K562 (cell line): ENCODE results near the gene CDK14. TPM values are rescaled to one million over a fixed set of nuclear protein-coding genes. Genes with fewer than 3 reads are reported as not detected.

ENCODE experiments used
- ATAC-seq: fragments of 200-7000 bp; cut with Tn5 transposase; 3 replicates; pipeline ENCODE4 v1.9.1; 2020; ENCODE audit warnings: moderate library complexity
- BruUV-seq: library from RNA; stranded (reverse); fragments of 400-500 nt; replicated peaks from 2 replicates; lab custom pipeline; 2021; lab: Mats Ljungman, UMichigan
- CTCF ChIA-PET: fragments of 300-600 bp; formaldehyde crosslinking; extraction: SDS; loops from one replicate; lab custom pipeline; 2021; ENCODE audit warnings: low intra/inter-chr PET ratio; lab: Yijun Ruan, JAX
- POLR2A ChIA-PET: fragments of 300-600, 350-650 bp; sonication (Branson Sonifier 250); formaldehyde crosslinking; extraction: SDS; loops from one replicate; lab custom pipeline; 2021; ENCODE audit warnings: antibody characterized with exemption, inconsistent platforms; lab: Yijun Ruan, JAX
- DNase-seq, 4 experiments: peaks; one replicate each; pipeline versions ENCODE4 v3.0.0 to v3.0.0-alpha.2; 2011 to 2018; ENCODE audit warnings: low spot score in 3 of 4, mixed read lengths in 3 of 4; ENCODE audit errors: extremely low read depth in 1 of 4
- FAIRE-seq: peaks from 2 replicates; lab custom pipeline; 2011; peaks lifted over from hg19 to GRCh38; lab: Jason Lieb, UNC
- H2AFZ ChIP-seq: 2 replicates; pipeline ENCODE4 v1.6.0; 2011; ENCODE audit warnings: low read depth, low read length, control low read depth, inconsistent platforms
- H3K27ac ChIP-seq: fragments of 200-600 bp; 3 replicates; pipeline ENCODE4 v1.8.0; 2011; ENCODE audit warnings: low read depth, mild to moderate bottlenecking, control low read depth, inconsistent platforms, low read length, moderate library complexity, mixed read lengths; ENCODE audit errors: extremely low read depth
- H3K27me3 ChIP-seq, 2 experiments: fragments of 300-600 bp in 1 of 2; 2 replicates in 1 of 2; 3 replicates in 1 of 2; pipeline versions ENCODE4 v1.6.0 to v1.8.0; 2011; ENCODE audit warnings: inconsistent platforms in 2 of 2, low read length in 2 of 2, mild to moderate bottlenecking in 1 of 2, mixed read lengths in 1 of 2, moderate library complexity in 1 of 2; ENCODE audit not compliant: control insufficient read depth in 2 of 2, insufficient read depth in 2 of 2
- H3K36me3 ChIP-seq: fragments of 300-600 bp; 3 replicates; pipeline ENCODE4 v1.8.0; 2011; ENCODE audit warnings: mild to moderate bottlenecking, low read length, inconsistent platforms; ENCODE audit not compliant: control insufficient read depth, insufficient read depth
- H3K4me1 ChIP-seq, 2 experiments: fragments of 200-600 bp in 1 of 2; replicated peaks in 1 of 2; 2 replicates in 1 of 2; 3 replicates in 1 of 2; pipeline versions ENCODE4 v1.5.1 to v1.8.0; 2011; ENCODE audit warnings: inconsistent platforms in 2 of 2, low read length in 2 of 2, mild to moderate bottlenecking in 1 of 2, mixed read lengths in 1 of 2, moderate library complexity in 1 of 2; ENCODE audit not compliant: control insufficient read depth in 2 of 2, insufficient read depth in 2 of 2
- H3K4me2 ChIP-seq: 2 replicates; pipeline ENCODE4 v1.6.1; 2011; ENCODE audit warnings: low read length, control low read depth, inconsistent platforms, mixed read lengths; ENCODE audit not compliant: insufficient read depth
- H3K4me3 ChIP-seq: fragments of 200-600 bp; sonication (generic), shearing (Covaris generic); 2 replicates; pipeline ENCODE4 v1.5.1; 2016; ENCODE audit warnings: control low read depth, inconsistent platforms
- H3K79me2 ChIP-seq: fragments of 200-600 bp; 3 replicates; pipeline ENCODE4 v1.8.0; 2011; ENCODE audit warnings: low read length, inconsistent platforms; ENCODE audit not compliant: control insufficient read depth, insufficient read depth
- H3K9ac ChIP-seq, 2 experiments: 2 replicates each; pipeline versions ENCODE4 v1.6.0 to v1.6.1; 2011; ENCODE audit warnings: low read depth in 2 of 2, low read length in 2 of 2, control low read depth in 1 of 2, inconsistent platforms in 1 of 2, mild to moderate bottlenecking in 1 of 2, mixed read lengths in 1 of 2; ENCODE audit not compliant: insufficient read depth in 1 of 2
- H3K9me1 ChIP-seq: one replicate; pipeline ENCODE4 v1.6.0; 2011; ENCODE audit warnings: inconsistent platforms, mild to moderate bottlenecking, low read length, moderate library complexity; ENCODE audit not compliant: control insufficient read depth, insufficient read depth
- H3K9me3 ChIP-seq: replicated peaks from 2 replicates; pipeline ENCODE4 v1.5.1; 2011; ENCODE audit warnings: low read depth, low read length, inconsistent platforms; ENCODE audit not compliant: control insufficient read depth, insufficient read depth
- H4K20me1 ChIP-seq: replicated peaks from 2 replicates; pipeline ENCODE4 v1.6.1; 2011; ENCODE audit warnings: low read length, inconsistent platforms, mixed read lengths; ENCODE audit not compliant: control insufficient read depth, insufficient read depth
- CHCHD3 ChIP-seq: fragments of 250-450 bp; sonication (Bioruptor Pico); IDR thresholded peaks from 2 replicates; pipeline ENCODE4 v2.1.2; 2022; ENCODE audit warnings: mild to moderate bottlenecking
- CHD2 ChIP-seq: IDR thresholded peaks from 2 replicates; pipeline ENCODE4 v1.6.1; 2011; ENCODE audit warnings: low read depth, low read length
- DNMT1 ChIP-seq: fragments of 450-650 bp; IDR thresholded peaks from 2 replicates; pipeline ENCODE4 v1.6.1; 2016; ENCODE audit warnings: antibody characterized with exemption, mild to moderate bottlenecking
- EGR1 ChIP-seq: fragments of 450-650 bp; conservative IDR thresholded peaks from 2 replicates; pipeline ENCODE4 v1.6.1; 2017; ENCODE audit warnings: mild to moderate bottlenecking
- ETS2 ChIP-seq: IDR thresholded peaks from 2 replicates; pipeline ENCODE4 v1.6.1; 2016; ENCODE audit warnings: borderline replicate concordance, missing genetic modification characterization, mild to moderate bottlenecking, moderate library complexity, missing compliant biosample characterization; ENCODE audit not compliant: poor library complexity, severe bottlenecking
- KDM1A ChIP-seq, 2 experiments: fragments of 450-650 bp; IDR thresholded peaks; 2 replicates each; pipeline ENCODE4 v1.6.1; 2016; ENCODE audit warnings: mild to moderate bottlenecking in 2 of 2
- MCM7 ChIP-seq, 2 experiments: fragments of 450-650 bp; IDR thresholded peaks; 2 replicates each; pipeline ENCODE4 v1.6.1; 2016 to 2018
- MIER1 ChIP-seq: fragments of 450-650 bp; IDR thresholded peaks from 2 replicates; pipeline ENCODE4 v1.6.1; 2016; ENCODE audit warnings: antibody characterized with exemption, mild to moderate bottlenecking, low read depth
- PCBP2 ChIP-seq: fragments of 200-400 bp; formaldehyde crosslinking; IDR thresholded peaks from 2 replicates; pipeline ENCODE4 v1.6.1; 2018; ENCODE audit warnings: low read length, low read depth, mild to moderate bottlenecking, moderate library complexity; ENCODE audit not compliant: poor library complexity, severe bottlenecking
- ZBTB17 ChIP-seq: fragments of 450-650 bp; formaldehyde crosslinking; IDR thresholded peaks from 2 replicates; pipeline ENCODE4 v1.4.0; 2020; ENCODE audit warnings: mild to moderate bottlenecking
- ZBTB8A ChIP-seq: fragments of 450-650 bp; IDR thresholded peaks from 2 replicates; pipeline ENCODE4 v1.6.1; 2018; ENCODE audit warnings: mild to moderate bottlenecking, moderate library complexity; ENCODE audit not compliant: partially characterized antibody
- ZNF197 ChIP-seq: fragments of 200-800 bp; sonication (Bioruptor generic); IDR thresholded peaks from 2 replicates; pipeline ENCODE4 v1.6.1; 2016; ENCODE audit warnings: low read depth, missing genetic modification characterization, missing compliant biosample characterization
- ZNF3 ChIP-seq: fragments of 250-450 bp; sonication (Bioruptor Pico); IDR thresholded peaks from 2 replicates; pipeline ENCODE4 v1.5.0; 2021; ENCODE audit warnings: mild to moderate bottlenecking, moderate library complexity
- WGBS: fragments of 100-300 bp; shearing (Covaris generic); methylation state at CpG from one replicate; pipeline ENCODE4 v1.1.6; 2016; ENCODE audit warnings: low coverage, mixed read lengths; ENCODE audit not compliant: insufficient coverage; ENCODE audit errors: missing lambda C conversion rate; 5-methylcytosine and 5-hydroxymethylcytosine counted together
- in situ Hi-C: fragments of 300-500 bp; cut with MboI; formaldehyde crosslinking; loops from 4 replicates; pipeline ENCODE4 v1.15.0; 2018; ENCODE audit warnings: inconsistent platforms, mixed read lengths
- intact Hi-C: fragments of 100-400 bp; cut with micrococcal nuclease; formaldehyde crosslinking; loops from 2 replicates; pipeline ENCODE4 v1.14.2; 2022
- polyA plus RNA-seq, 8 experiments: library from polyadenylated mRNA; depleted of rRNA in 4 of 8; stranded (reverse) in 5 of 8; unstranded in 3 of 8; fragments of >200 nt; fragmentation: Nextera tagmentation in 2 of 8; fragmentation: Illumina TruSeq in 1 of 8; extraction: Ambion mirVana in 2 of 8; extraction: Trizol in 1 of 8; gene quantifications; 2 replicates each; pipeline versions ENCODE4 v1.2.1 to v1.2.3, GENCODE V29; 2011 to 2014; ENCODE audit warnings: inconsistent platforms in 1 of 8, missing spikeins in 1 of 8
- total RNA-seq, 7 experiments: library from RNA; depleted of rRNA in 6 of 7; stranded (reverse); fragments of >200 nt in 6 of 7; fragmentation: Illumina TruSeq in 2 of 7; extraction: Trizol in 2 of 7; gene quantifications; 2 replicates each; pipeline versions ENCODE4 v1.2.1 to v1.2.3, GENCODE V29; 2011 to 2021; ENCODE audit warnings: low replicate concordance in 1 of 7
- TF ChIP-seq, protein P1 (sequence below): sonication (generic); formaldehyde crosslinking; IDR thresholded peaks from 2 replicates; pipeline ENCODE4 v1.8.0; 2022; ENCODE audit warnings: mild to moderate bottlenecking, missing genetic modification reagents
- TF ChIP-seq, protein P2 (sequence below), 2 experiments: IDR thresholded peaks in 1 of 2; conservative IDR thresholded peaks in 1 of 2; 2 replicates each; pipeline ENCODE4 v1.6.1; 2016; ENCODE audit warnings: low read depth in 2 of 2, mild to moderate bottlenecking in 1 of 2, missing compliant biosample characterization in 1 of 2, missing genetic modification characterization in 1 of 2, moderate library complexity in 1 of 2

CDK14 gene
- total and polyA plus RNA-seq, 9 of the 15 experiments (the other 6 are each of a cell fraction or from before 2014, with no cell fraction given): 0.03 to 0.91 (median 0.16) TPM

DNA sequence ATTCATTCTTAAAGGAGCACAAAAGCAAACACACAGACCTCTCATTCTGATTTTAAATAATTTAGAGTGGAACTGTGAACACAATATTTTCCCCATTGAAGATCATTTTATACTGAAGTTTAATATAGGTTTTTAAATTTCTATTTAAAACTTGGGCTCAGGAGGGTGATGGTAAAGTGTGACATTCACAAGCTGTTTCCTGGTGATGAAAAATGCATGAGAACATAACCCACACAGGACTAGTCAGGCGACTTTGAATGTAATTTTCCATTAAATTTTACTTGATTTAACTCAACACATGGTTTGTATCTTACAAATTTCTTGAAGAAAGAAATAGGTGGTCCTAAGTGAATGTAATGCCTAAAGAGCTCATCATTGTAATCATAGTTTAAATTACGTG, 143.6 kb downstream of the CDK14 start:
- Histone ChIP-seq H3K9ac (no peak overlapping the region), H3K9me1 (no peaks in the 10 kb centered on the region), H3K27me3 (no peaks in the 10 kb centered on the region), H3K36me3 (no peaks in the 10 kb centered on the region), H4K20me1 (no peaks in the 10 kb centered on the region), H3K4me3 (no peak overlapping the region), H3K4me2 (no peak overlapping the region), H3K27ac (no peak overlapping the region), H3K9me3 (no peaks in the 10 kb centered on the region), H3K79me2 (no peaks in the 10 kb centered on the region), H2AFZ (no peak overlapping the region), H3K4me1 (no peaks in the 10 kb centered on the region)
- ChIA-PET POLR2A (no interaction called here), CTCF (no interaction called here)
- intact Hi-C loops: no loop called here
- no peak for FAIRE-seq
- BruUV-seq: no TSS peak
- TF ChIP-seq EGR1 (no peak), PCBP2 (no peak), ETS2 (tag) (no peak)
- TF ChIP-seq, protein P1, sequence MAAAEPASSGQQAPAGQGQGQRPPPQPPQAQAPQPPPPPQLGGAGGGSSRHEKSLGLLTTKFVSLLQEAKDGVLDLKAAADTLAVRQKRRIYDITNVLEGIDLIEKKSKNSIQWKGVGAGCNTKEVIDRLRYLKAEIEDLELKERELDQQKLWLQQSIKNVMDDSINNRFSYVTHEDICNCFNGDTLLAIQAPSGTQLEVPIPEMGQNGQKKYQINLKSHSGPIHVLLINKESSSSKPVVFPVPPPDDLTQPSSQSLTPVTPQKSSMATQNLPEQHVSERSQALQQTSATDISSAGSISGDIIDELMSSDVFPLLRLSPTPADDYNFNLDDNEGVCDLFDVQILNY (CRISPR knock-in tag): no peak
- in situ Hi-C loops: no loop called here
- ATAC-seq: no peak
- 0% methylated on average over 2 of the region's 2 CpGs for WGBS
- DNase-seq: no peak

DNA sequence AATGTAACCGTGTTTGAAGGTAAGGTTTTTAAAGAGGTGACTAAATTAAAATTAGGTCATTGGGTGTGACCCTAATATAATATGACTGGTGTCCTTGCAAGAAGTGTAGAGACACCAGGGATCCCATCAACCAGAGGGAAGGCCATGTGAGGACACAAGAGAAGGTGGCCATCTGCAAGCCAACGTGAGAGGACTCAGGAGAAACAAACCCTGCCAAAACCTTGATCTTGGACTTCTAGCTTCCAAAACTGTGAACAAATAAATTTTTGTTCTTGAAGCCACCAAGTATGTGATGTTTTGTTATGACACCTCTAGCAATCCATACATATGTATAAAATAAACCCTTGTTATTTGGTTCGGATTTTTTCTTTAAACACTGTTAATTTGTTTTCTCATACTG, 144.3 kb downstream of the CDK14 start:
- H3K4me1 ChIP-seq: no peaks in the 10 kb centered on the region
- FAIRE-seq (no peak), DNase-seq (no peak), ATAC-seq (no peak)
- CTCF ChIA-PET: no interaction called here
- no peaks in the 10 kb centered on the region for H3K9me1 ChIP-seq
- H3K79me2 ChIP-seq: no peaks in the 10 kb centered on the region
- no peaks in the 10 kb centered on the region for H4K20me1 ChIP-seq
- no peak overlapping the region for H3K9ac ChIP-seq
- no peak overlapping the region for H3K27ac ChIP-seq
- in situ Hi-C loops: no loop called here
- H3K9me3 ChIP-seq: no peaks in the 10 kb centered on the region
- intact Hi-C loops: no loop called here
- POLR2A ChIA-PET: no interaction called here
- H3K27me3 ChIP-seq: no peaks in the 10 kb centered on the region
- no peak overlapping the region for H2AFZ ChIP-seq
- no peaks in the 10 kb centered on the region for H3K36me3 ChIP-seq
- 0% methylated on average over 3 of the region's 3 CpGs for WGBS
- no peak overlapping the region for H3K4me2 ChIP-seq
- no TSS peak for BruUV-seq
- no peak overlapping the region for H3K4me3 ChIP-seq
- no peak for TF ChIP-seq MCM7 (IDR thresholded peaks at IDR 0.05)
- TF ChIP-seq CHCHD3 (CRISPR knock-in tag): no peak
- TF ChIP-seq KDM1A (IDR thresholded peaks at IDR 0.05): no peak
- no peak for TF ChIP-seq MIER1
- TF ChIP-seq CHD2: no peak
- TF ChIP-seq ZBTB17 (CRISPR knock-in tag): no peak
- no peak for TF ChIP-seq ZNF197
- no peak for TF ChIP-seq DNMT1
- TF ChIP-seq ZBTB8A: no peak
- no peak for TF ChIP-seq ZNF3 (CRISPR knock-in tag)
- TF ChIP-seq, protein P2, sequence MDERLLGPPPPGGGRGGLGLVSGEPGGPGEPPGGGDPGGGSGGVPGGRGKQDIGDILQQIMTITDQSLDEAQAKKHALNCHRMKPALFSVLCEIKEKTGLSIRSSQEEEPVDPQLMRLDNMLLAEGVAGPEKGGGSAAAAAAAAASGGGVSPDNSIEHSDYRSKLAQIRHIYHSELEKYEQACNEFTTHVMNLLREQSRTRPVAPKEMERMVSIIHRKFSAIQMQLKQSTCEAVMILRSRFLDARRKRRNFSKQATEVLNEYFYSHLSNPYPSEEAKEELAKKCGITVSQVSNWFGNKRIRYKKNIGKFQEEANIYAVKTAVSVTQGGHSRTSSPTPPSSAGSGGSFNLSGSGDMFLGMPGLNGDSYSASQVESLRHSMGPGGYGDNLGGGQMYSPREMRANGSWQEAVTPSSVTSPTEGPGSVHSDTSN (CRISPR knock-in tag; IDR thresholded peaks at IDR 0.05; ENCODE audit: low read depth): no peak
- TF ChIP-seq, protein P2 (tag; conservative IDR thresholded peaks at IDR 0.05; ENCODE audit: low read depth): no peak
